ENCODE data around the gene FOXC1. TPM values are rescaled to one million over a fixed set of nuclear protein-coding genes. Genes with fewer than 3 reads are reported as not detected.

The FOXC1 gene
- polyA plus RNA-seq, 1 experiment: 7.8 TPM

- peaks cover 1% of the 10 kb centered on the region for H3K36me3 ChIP-seq (ENCODE audit: control insufficient read depth, insufficient read depth, low read length)
- 0 out of 2 replicates have a peak, but pooled peaks cover 1% of the 10 kb centered on the region for H3K27me3 ChIP-seq (ENCODE audit: control insufficient read depth, insufficient read depth, low read length)
- no peak for TF ChIP-seq CTCF (IDR thresholded peaks at IDR 0.05; ENCODE audit: insufficient read depth, low read depth, low read length)
- ChIA-PET POLR2A (no interaction called here), CTCF (no interaction called here)
- no peak overlapping the region for H3K4me3 ChIP-seq (ENCODE audit: low read depth, low read length)
- DNase-seq (ENCODE audit: low read depth): no peak
Observed at GRCh38 chr6:1622851-1623768, 13.4 kb downstream of the FOXC1 start.

DNA sequence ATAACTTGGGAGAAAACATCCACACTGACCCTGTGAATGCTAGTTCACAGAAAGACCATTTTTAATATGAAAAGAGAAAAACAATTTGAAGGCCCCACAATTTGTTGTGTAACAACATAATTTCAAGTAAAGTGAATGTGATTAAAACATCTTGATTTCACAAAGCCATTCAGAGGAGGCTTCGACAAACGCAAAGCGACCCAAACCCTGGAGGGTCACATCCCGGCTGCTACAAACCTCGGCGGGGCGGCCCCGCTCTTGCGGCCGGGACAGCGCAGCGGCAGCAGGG is 14.0 kb downstream of the FOXC1 start:
- no peak overlapping the region for H3K4me3 ChIP-seq (ENCODE audit: low read depth, low read length)
- CTCF ChIA-PET: interaction anchor here (2.6 kb wide), 1 partner anchor 12 kb away, joined by 9 read pairs; no protein-coding TSS in a partner anchor
- TF ChIP-seq CTCF (IDR thresholded peaks at IDR 0.05; ENCODE audit: insufficient read depth, low read depth, low read length): no peak
- peaks cover 1% of the 10 kb centered on the region; the same call in 1 of the 2 replicates for H3K36me3 ChIP-seq (ENCODE audit: control insufficient read depth, insufficient read depth, low read length)
- H3K27me3 ChIP-seq (ENCODE audit: control insufficient read depth, insufficient read depth, low read length): 0 out of 2 replicates have a peak, but pooled peaks cover 1% of the 10 kb centered on the region
- POLR2A ChIA-PET: no interaction called here
- DNase-seq (ENCODE audit: low read depth): no peak

GRCh38 chr6:1624058-1624850 is 14.5 kb downstream of the FOXC1 start:
- Histone ChIP-seq H3K4me3 (ENCODE audit: low read depth, low read length) (peak overlapping the region; percentile 55), H3K36me3 (ENCODE audit: control insufficient read depth, insufficient read depth, low read length) (peaks cover 1% of the 10 kb centered on the region; the same call in 1 of the 2 replicates), H3K27me3 (ENCODE audit: control insufficient read depth, insufficient read depth, low read length) (0 out of 2 replicates have a peak, but pooled peaks cover 3% of the 10 kb centered on the region)
- no peak for TF ChIP-seq CTCF (IDR thresholded peaks at IDR 0.05; ENCODE audit: insufficient read depth, low read depth, low read length)
- ChIA-PET CTCF (interaction anchor here (2.6 kb wide), 1 partner anchor 13 kb away, joined by 9 read pairs; no protein-coding TSS in a partner anchor), POLR2A (no interaction called here)
- no peak for DNase-seq (ENCODE audit: low read depth)

DNA sequence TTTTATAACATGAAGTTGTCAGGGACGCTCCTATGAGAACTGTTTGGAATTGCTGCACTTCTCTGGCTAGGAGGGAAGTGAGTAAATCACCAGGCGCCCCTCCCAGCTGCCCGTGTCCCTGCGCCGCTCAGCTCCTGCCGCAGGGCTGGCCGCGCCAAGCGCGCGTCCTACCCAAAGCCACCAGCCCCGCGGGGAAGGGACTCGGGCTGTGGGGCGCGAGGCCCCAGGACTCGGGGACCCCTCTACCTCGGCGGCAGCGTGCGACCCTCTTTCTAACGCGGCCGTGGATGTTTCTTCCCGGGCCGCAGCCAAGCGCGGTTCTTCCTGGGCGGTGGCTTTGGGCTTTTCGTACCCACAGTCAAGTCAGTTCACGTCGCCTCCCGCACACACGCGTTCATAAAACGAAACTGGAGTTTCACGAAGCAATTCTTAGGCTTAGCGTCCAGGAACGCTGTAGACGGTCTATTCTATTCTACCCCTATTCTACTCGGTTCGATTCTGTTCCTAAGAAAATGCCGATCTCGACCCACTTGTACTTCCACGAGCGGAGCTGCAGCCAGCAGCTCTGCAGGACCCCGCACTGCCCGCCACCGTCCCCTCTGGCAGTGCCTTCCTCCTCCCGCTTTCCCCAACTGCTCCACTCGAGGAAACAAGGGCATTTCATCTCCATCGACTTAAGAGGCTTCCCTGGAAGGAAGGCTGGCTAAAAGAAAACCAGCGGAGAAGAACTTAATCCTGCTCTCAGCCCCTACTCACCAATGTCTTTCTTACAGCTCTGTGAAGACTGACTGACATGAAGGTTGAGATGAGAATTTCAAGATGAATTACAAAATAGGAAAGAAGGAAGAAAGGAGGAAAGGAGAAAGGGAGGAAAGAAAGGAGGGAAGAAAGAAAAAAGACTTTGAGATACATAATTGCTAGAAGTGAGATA is 15.4 kb downstream of the FOXC1 start:
- Histone ChIP-seq H3K36me3 (ENCODE audit: control insufficient read depth, insufficient read depth, low read length) (no peaks in the 10 kb centered on the region), H3K27me3 (ENCODE audit: control insufficient read depth, insufficient read depth, low read length) (0 out of 2 replicates have a peak, but pooled peaks cover 3% of the 10 kb centered on the region), H3K4me3 (ENCODE audit: low read depth, low read length) (peak overlapping the region; percentile 55)
- no peak for TF ChIP-seq CTCF (IDR thresholded peaks at IDR 0.05; ENCODE audit: insufficient read depth, low read depth, low read length)
- ChIA-PET CTCF (interaction anchor here (2.6 kb wide), 1 partner anchor 14 kb away, joined by 9 read pairs; no protein-coding TSS in a partner anchor), POLR2A (no interaction called here)
- DNase-seq (ENCODE audit: low read depth): no peak
